Measurements from ENCODE around the gene CPXM2.
"Not testable (repeated sequence)": the region's sequence is repeated elsewhere in the genome, so short reads cannot be mapped to it uniquely, and the experiment has no call there.

The CPXM2 gene

GRCh38 chr10:123743441-123744223, 148.0 kb downstream of the CPXM2 start:
- peak; percentile 17 for DNase-seq (ENCODE audit: low read depth)

- DNase-seq (ENCODE audit: low read depth), result no peak
Observed at GRCh38 chr10:123742751-123743440, 148.7 kb downstream of the CPXM2 start.

GRCh38 chr10:123741711-123742110, 149.9 kb downstream of the CPXM2 start:
- no peak for DNase-seq (ENCODE audit: low read depth)

- no peak for DNase-seq (ENCODE audit: low read depth)
Observed at GRCh38 chr10:123741146-123741545, 150.5 kb downstream of the CPXM2 start.

GRCh38 chr10:123736917-123737316, 154.7 kb downstream of the CPXM2 start:
- not testable (repeated sequence) for DNase-seq (ENCODE audit: low read depth)

- DNase-seq (ENCODE audit: low read depth), result no peak
Observed at GRCh38 chr10:123729523-123729922, 162.1 kb downstream of the CPXM2 start.

- DNase-seq (ENCODE audit: low read depth), result no peak
Observed at GRCh38 chr10:123726836-123727235, 164.8 kb downstream of the CPXM2 start.

- DNase-seq (ENCODE audit: low read depth), result no peak
Observed at GRCh38 chr10:123726381-123726780, 165.2 kb downstream of the CPXM2 start.

- no peak for DNase-seq (ENCODE audit: low read depth)
Observed at GRCh38 chr10:123724747-123725146, 166.9 kb downstream of the CPXM2 start.

- DNase-seq (ENCODE audit: low read depth), result no peak
Observed at GRCh38 chr10:123722351-123722750, 169.3 kb downstream of the CPXM2 start.

GRCh38 chr10:123721441-123722049, 170.1 kb downstream of the CPXM2 start:
- no peak for DNase-seq (ENCODE audit: low read depth)

GRCh38 chr10:123720536-123720935, 171.1 kb downstream of the CPXM2 start:
- DNase-seq (ENCODE audit: low read depth), result no peak

- DNase-seq (ENCODE audit: low read depth), result no peak
Observed at GRCh38 chr10:123718544-123719060, 173.0 kb downstream of the CPXM2 start.

GRCh38 chr10:123717336-123717735, 174.3 kb downstream of the CPXM2 start:
- DNase-seq (ENCODE audit: low read depth), result no peak

GRCh38 chr10:123715546-123715945, 176.1 kb downstream of the CPXM2 start:
- no peak for DNase-seq (ENCODE audit: low read depth)

- no peak for DNase-seq (ENCODE audit: low read depth)
Observed at GRCh38 chr10:123706236-123706635, 185.4 kb downstream of the CPXM2 start.

- no peak for DNase-seq (ENCODE audit: low read depth)
Observed at GRCh38 chr10:123704812-123705211, 186.8 kb downstream of the CPXM2 start.

GRCh38 chr10:123704076-123704475, 187.5 kb downstream of the CPXM2 start:
- no peak for DNase-seq (ENCODE audit: low read depth)

- no peak for DNase-seq (ENCODE audit: low read depth)
Observed at GRCh38 chr10:123703195-123703790, 188.3 kb downstream of the CPXM2 start.

Measured in GM04504 (cell line).